Measurements from ENCODE around the gene GRK5. TPM values are rescaled to one million over a fixed set of nuclear protein-coding genes. Genes with fewer than 3 reads are reported as not detected.

GRK5 gene
- total RNA-seq, 1 experiment from 2014 or later = 1.2 TPM

GRCh38 chr10:119313644-119314043, 106.3 kb downstream of the GRK5 start:
- Mint-ChIP-seq H3K4me3 (no peak overlapping the region), H3K27ac (no peak overlapping the region), H3K4me1 (peaks cover 33 to 36% of the 10 kb centered on the region in 2 experiments), H3K27me3 (ENCODE audit: low read depth) (peaks cover 5% of the 10 kb centered on the region), H3K9me3 (peaks cover 0 to 3% of the 10 kb centered on the region in 2 experiments; a peak in 1 of 5 replicates), H3K36me3 (ENCODE audit: insufficient read depth in 1 of 3, low read depth in 3 of 3) (peaks cover 0 to 3% (median 0%) of the 10 kb centered on the region in 3 experiments; a peak in 1 of 7 replicates)
- no peak overlapping the region for H2AFZ ChIP-seq (ENCODE audit: low read length)
- H2BK20ac ChIP-seq (ENCODE audit: low read depth, low read length, poor library complexity, severe bottlenecking) = no peak overlapping the region
- no peak overlapping the region for H2BK12ac ChIP-seq (ENCODE audit: insufficient read length, low read depth, low read length)
- H2BK5ac ChIP-seq (ENCODE audit: insufficient read length, low read length) = no peak overlapping the region
- H2BK15ac ChIP-seq (ENCODE audit: low read depth, low read length) = no peak overlapping the region
- H3K23me2 ChIP-seq (ENCODE audit: insufficient read length, low read depth, low read length, poor library complexity, severe bottlenecking) = no peaks in the 10 kb centered on the region
- H3K9me3 ChIP-seq (ENCODE audit: control insufficient read depth, low read depth, low read length) = no peaks in the 10 kb centered on the region
- DNase-seq = no peak
- no peak overlapping the region for H3K18ac ChIP-seq (ENCODE audit: insufficient read length, low read depth, low read length)
- H3K14ac ChIP-seq (ENCODE audit: insufficient read depth, low read length) = no peak overlapping the region
- no peak overlapping the region for H3K23ac ChIP-seq (ENCODE audit: insufficient read length, low read depth, low read length)
- no peak overlapping the region for H4K8ac ChIP-seq (replicated peaks; ENCODE audit: insufficient read length, low read depth, low read length)
- no peak overlapping the region for H4K5ac ChIP-seq (ENCODE audit: insufficient read length, low read depth, low read length)
- no peak for TF ChIP-seq CTCF (conservative IDR thresholded peaks at IDR 0.05)
- no peak overlapping the region for H3K4me2 ChIP-seq (ENCODE audit: insufficient read depth, insufficient read length, low read length)
- H3K27me3 ChIP-seq (ENCODE audit: insufficient read depth, low read length) = no peaks in the 10 kb centered on the region
- no peak overlapping the region for H3K9ac ChIP-seq (ENCODE audit: extremely low read depth, insufficient read length, low read length)
- no peaks in the 10 kb centered on the region for H3K79me1 ChIP-seq (ENCODE audit: insufficient read depth, low read depth, low read length, poor library complexity, severe bottlenecking)
- WGBS (ENCODE audit: extremely low coverage, insufficient read length, low lambda C conversion rate) = no CpG with 5 or more reads among the region's 7 CpGs
- no peak overlapping the region for H2BK120ac ChIP-seq (ENCODE audit: low read depth, low read length, poor library complexity, severe bottlenecking)
- no peak overlapping the region for H4K91ac ChIP-seq (ENCODE audit: insufficient read length, low read depth, low read length)
- H3K56ac ChIP-seq (ENCODE audit: insufficient read length, low read depth, low read length) = no peak overlapping the region
- H3K4ac ChIP-seq (ENCODE audit: low read depth, low read length) = no peak overlapping the region
- H3K4me1 ChIP-seq (ENCODE audit: insufficient read depth, low read length) = peaks cover 5% of the 10 kb centered on the region; the same call in 1 of the 2 replicates
- no peak overlapping the region for H2AK5ac ChIP-seq (ENCODE audit: insufficient read length, low read length)
- no peak overlapping the region for H3K27ac ChIP-seq (ENCODE audit: insufficient read length, low read depth, low read length)
- H3K79me2 ChIP-seq (ENCODE audit: insufficient read depth, low read length) = no peaks in the 10 kb centered on the region
- no peaks in the 10 kb centered on the region for H4K20me1 ChIP-seq (ENCODE audit: control insufficient read depth, insufficient read depth, insufficient read length)
- no peak overlapping the region for H3T11ph ChIP-seq (ENCODE audit: low read length)

Data from H9 (cell line).